HepG2 (cell line): Measurements from ENCODE around the gene NFATC2.

Experiments used
- CTCF ChIP-seq: sonication (generic); formaldehyde crosslinking; IDR thresholded peaks from 2 replicates; pipeline ENCODE4 v1.5.0; 2020; ENCODE audit warnings: mild to moderate bottlenecking, missing genetic modification reagents, moderate library complexity
- HOXA7 ChIP-seq: sonication (generic); formaldehyde crosslinking; IDR thresholded peaks from 2 replicates; pipeline ENCODE4 v1.8.1; 2022; ENCODE audit warnings: mild to moderate bottlenecking, missing genetic modification reagents, moderate library complexity
- POLR2G ChIP-seq: fragments of 200-400 bp; formaldehyde crosslinking; IDR thresholded peaks from 2 replicates; pipeline ENCODE4 v1.6.1; 2018; ENCODE audit warnings: mild to moderate bottlenecking, low read depth, low read length, moderate library complexity
- REST ChIP-seq, 2 experiments: IDR thresholded peaks; 2 replicates each; pipeline ENCODE4 v1.6.1; 2011 to 2012; ENCODE audit warnings: low read length in 2 of 2, borderline replicate concordance in 1 of 2, low read depth in 1 of 2, mild to moderate bottlenecking in 1 of 2, moderate library complexity in 1 of 2

GRCh38 chr20:51447097-51447764, 95.3 kb downstream of the NFATC2 start:
- TF ChIP-seq POLR2G: no peak
- TF ChIP-seq REST (IDR thresholded peaks at IDR 0.05; ENCODE audit: borderline replicate concordance in 1 of 2, low read depth in 1 of 2, low read length in 2 of 2): no peak
- no peak for TF ChIP-seq HOXA7
- no peak for TF ChIP-seq CTCF (CRISPR knock-in tag)
